Lower leg skin (tissue), 4 donors: ENCODE results near the gene PIGR. TPM values are rescaled to one million over a fixed set of nuclear protein-coding genes. Genes with fewer than 3 reads are reported as not detected.
"Not testable (repeated sequence)": the region's sequence is repeated elsewhere in the genome, so short reads cannot be mapped to it uniquely, and the experiment has no call there.

Experiments used
- DNase-seq, 2 donors: peaks; one replicate each; pipeline ENCODE4 v3.0.0-alpha.2; 2019; ENCODE audit warnings: low spot score in 2 of 2
- H3K4me3 ChIP-seq: fragments of 200-600 bp; sonication (generic); 2 replicates; pipeline ENCODE4 v1.5.1; 2017; ENCODE audit warnings: mild to moderate bottlenecking, low read depth; ENCODE audit not compliant: poor library complexity, severe bottlenecking
- CTCF ChIP-seq, 3 donors: fragments of 450-650 bp; IDR thresholded peaks; one replicate each; pipeline ENCODE4 v1.5.1; 2016; ENCODE audit warnings: antibody characterized with exemption in 3 of 3, mild to moderate bottlenecking in 3 of 3, moderate library complexity in 2 of 3
- POLR2A ChIP-seq, 2 donors: fragments of 450-650 bp; IDR thresholded peaks; one replicate each; pipeline ENCODE4 v1.6.1; 2016 to 2017; ENCODE audit warnings: antibody characterized with exemption in 2 of 2, mild to moderate bottlenecking in 1 of 2, moderate library complexity in 1 of 2
- WGBS, 2 donors: methylation state at CpG; one replicate each; pipeline ENCODE4 v1.1.5; 2018; 5-methylcytosine and 5-hydroxymethylcytosine counted together
- intact Hi-C: fragments of 100-400 bp; cut with DNase I; formaldehyde crosslinking; loops from one replicate; pipeline ENCODE4 v1.15.0; 2023; ENCODE audit warnings: low total_unique reads
- total RNA-seq, 4 donors: library from RNA; depleted of rRNA; stranded (reverse); fragments of >200 nt; gene quantifications; one replicate each; pipeline ENCODE4 v1.1.0, GENCODE V29; 2016

PIGR gene
- total RNA-seq, 4 donors from 2014 or later: 0.55 to 4.7 (median 2.0) TPM; not detected in 1

GRCh38 chr1:206930210-206930798 is 16.0 kb downstream of the PIGR start:
- WGBS, 2 donors: 73 to 79% methylated on average over 17 of the region's 17 CpGs
- intact Hi-C loops: no loop called here

GRCh38 chr1:206929524-206929923 is 16.7 kb downstream of the PIGR start:
- DNase-seq: no peak
- 79 to 80% methylated on average over 6 of the region's 6 CpGs for WGBS, 2 donors
- intact Hi-C loops: no loop called here

More at GRCh38 chr1:206930210-206930798, 16.0 kb downstream of the PIGR start:
- no peak overlapping the region for H3K4me3 ChIP-seq
- DNase-seq: no peak
- TF ChIP-seq CTCF (IDR thresholded peaks at IDR 0.05) (no peak), POLR2A (IDR thresholded peaks at IDR 0.05) (no peak)

GRCh38 chr1:206926286-206926685 is 20.0 kb downstream of the PIGR start:
- no peak for DNase-seq
- TF ChIP-seq POLR2A (IDR thresholded peaks at IDR 0.05): no peak
- no peak for TF ChIP-seq CTCF (IDR thresholded peaks at IDR 0.05)
- intact Hi-C loops: no loop called here
- 79 to 81% methylated on average over 2 of the region's 2 CpGs for WGBS, 2 donors
- no peak overlapping the region for H3K4me3 ChIP-seq

More at GRCh38 chr1:206929524-206929923, 16.7 kb downstream of the PIGR start:
- H3K4me3 ChIP-seq: no peak overlapping the region
- TF ChIP-seq POLR2A (IDR thresholded peaks at IDR 0.05) (no peak), CTCF (IDR thresholded peaks at IDR 0.05) (no peak)

GRCh38 chr1:206925106-206925736 is 21.0 kb downstream of the PIGR start:
- no peak for DNase-seq
- H3K4me3 ChIP-seq: no peak overlapping the region
- TF ChIP-seq CTCF (IDR thresholded peaks at IDR 0.05) (no peak), POLR2A (IDR thresholded peaks at IDR 0.05) (no peak)
- WGBS, 2 donors: 77 to 79% methylated on average over 11 of the region's 11 CpGs
- intact Hi-C loops: no loop called here

GRCh38 chr1:206924592-206925105 is 21.6 kb downstream of the PIGR start:
- intact Hi-C loops: no loop called here
- 71 to 74% methylated on average over 8 of the region's 8 CpGs for WGBS, 2 donors
- TF ChIP-seq POLR2A (IDR thresholded peaks at IDR 0.05) (no peak), CTCF (IDR thresholded peaks at IDR 0.05) (no peak)
- H3K4me3 ChIP-seq: no peak overlapping the region
- no peak for DNase-seq

GRCh38 chr1:206923961-206924557 is 22.2 kb downstream of the PIGR start:
- WGBS, 2 donors: 83 to 84% methylated on average over 4 of the region's 4 CpGs
- intact Hi-C loops, H3K4me3 ChIP-seq, DNase-seq: not testable (repeated sequence)
